OCI-LY7 (cell line): Measurements from ENCODE around the gene KREMEN2. TPM values are rescaled to one million over a fixed set of nuclear protein-coding genes. Genes with fewer than 3 reads are reported as not detected.
A peak's percentile ranks its signal among the peaks of the same experiment; 100 is the strongest.

Source experiments
- BruUV-seq: library from RNA; stranded (reverse); fragments of 400-500 nt; replicated peaks from 2 replicates; lab custom pipeline; 2021; lab: Mats Ljungman, UMichigan
- CTCF ChIA-PET: fragments of 300-600 bp; sonication (Branson Sonifier 250); formaldehyde crosslinking; loops from one replicate; lab custom pipeline; 2022; ENCODE audit warnings: antibody characterized with exemption; ENCODE audit not compliant: unreplicated experiment; lab: Charles Lee
- POLR2A ChIA-PET: fragments of 300-600 bp; sonication (Branson Sonifier 250); formaldehyde crosslinking; loops from one replicate; lab custom pipeline; 2022; ENCODE audit warnings: antibody characterized with exemption; lab: Charles Lee
- DNase-seq: peaks from one replicate; pipeline ENCODE4 v3.0.0-alpha.2; 2015; ENCODE audit warnings: low spot score
- H2AFZ ChIP-seq: fragments of 200-600 bp; sonication (generic), shearing (Covaris generic); 2 replicates; pipeline ENCODE4 v1.6.1; 2014; ENCODE audit warnings: mild to moderate bottlenecking, antibody characterized with exemption, low read length, moderate library complexity
- H3K27ac ChIP-seq: fragments of 200-600 bp; sonication (generic); 2 replicates; pipeline ENCODE4 v1.5.1; 2014; ENCODE audit warnings: mixed run types, low read depth, mild to moderate bottlenecking, moderate library complexity, low read length, inconsistent platforms; ENCODE audit not compliant: poor library complexity, severe bottlenecking
- H3K36me3 ChIP-seq: fragments of 200-600 bp; sonication (generic); 2 replicates; pipeline ENCODE4 v1.6.1; 2014; ENCODE audit warnings: mild to moderate bottlenecking, antibody characterized with exemption, low read length, moderate library complexity, mixed read lengths; ENCODE audit not compliant: insufficient read depth
- H3K4me1 ChIP-seq: fragments of 200-600 bp; sonication (generic); 2 replicates; pipeline ENCODE4 v1.5.1; 2014; ENCODE audit warnings: mild to moderate bottlenecking, low read length; ENCODE audit not compliant: insufficient read depth, poor library complexity, severe bottlenecking
- H3K4me2 ChIP-seq: fragments of 200-600 bp; sonication (generic); 2 replicates; pipeline ENCODE4 v1.6.1; 2014; ENCODE audit warnings: mild to moderate bottlenecking, low read length
- H3K4me3 ChIP-seq: fragments of 200-600 bp; sonication (generic); 2 replicates; pipeline ENCODE4 v1.5.1; 2014; ENCODE audit warnings: mild to moderate bottlenecking, low read depth, low read length; ENCODE audit not compliant: poor library complexity, severe bottlenecking
- H3K79me2 ChIP-seq: fragments of 200-600 bp; sonication (generic); 2 replicates; pipeline ENCODE4 v1.6.1; 2016; ENCODE audit warnings: low read depth, mild to moderate bottlenecking, low read length, moderate library complexity, mixed read lengths; ENCODE audit not compliant: insufficient read depth
- H3K9me2 ChIP-seq: fragments of 200-600 bp; sonication (generic); 2 replicates; pipeline ENCODE4 v1.6.1; 2016; ENCODE audit warnings: mild to moderate bottlenecking, low read length, mixed read lengths; ENCODE audit not compliant: insufficient read depth
- H3K9me3 ChIP-seq: fragments of 200-600 bp; sonication (generic); 2 replicates; pipeline ENCODE4 v1.6.1; 2014; ENCODE audit warnings: mild to moderate bottlenecking, mixed run types, low read length, mixed read lengths
- H4K20me1 ChIP-seq: fragments of 200-600 bp; sonication (generic); 2 replicates; pipeline ENCODE4 v1.6.1; 2014; ENCODE audit warnings: mild to moderate bottlenecking, antibody characterized with exemption, low read length, moderate library complexity, mixed read lengths; ENCODE audit not compliant: insufficient read depth
- EZH2phosphoT487 ChIP-seq: fragments of 200-600 bp; sonication (generic); IDR thresholded peaks from 2 replicates; pipeline ENCODE4 v1.6.1; 2018; ENCODE audit warnings: low read depth, borderline replicate concordance, mild to moderate bottlenecking, mixed run types, antibody characterized with exemption, low read length, moderate library complexity, mixed read lengths
- intact Hi-C: fragments of 100-400 bp; cut with micrococcal nuclease; formaldehyde crosslinking; loops from one replicate; pipeline ENCODE4 v1.10.0; 2022; ENCODE audit not compliant: unreplicated experiment
- total RNA-seq, 2 experiments: library from RNA; depleted of rRNA in 1 of 2; stranded (reverse); fragments of >200 nt in 1 of 2; shearing (Covaris generic) in 1 of 2; gene quantifications; 2 replicates each; pipeline ENCODE4 v1.2.3, GENCODE V29; 2014 to 2022
- TF ChIP-seq, protein P1 (sequence below): fragments of 200-600 bp; sonication (generic); conservative IDR thresholded peaks from 2 replicates; pipeline ENCODE4 v1.5.1; 2014; ENCODE audit warnings: mild to moderate bottlenecking, antibody characterized with exemption, low read length, moderate library complexity, mixed read lengths

KREMEN2 gene
- total RNA-seq, 2 experiments from 2014 or later = 0.09 TPM; not detected in 1

DNA sequence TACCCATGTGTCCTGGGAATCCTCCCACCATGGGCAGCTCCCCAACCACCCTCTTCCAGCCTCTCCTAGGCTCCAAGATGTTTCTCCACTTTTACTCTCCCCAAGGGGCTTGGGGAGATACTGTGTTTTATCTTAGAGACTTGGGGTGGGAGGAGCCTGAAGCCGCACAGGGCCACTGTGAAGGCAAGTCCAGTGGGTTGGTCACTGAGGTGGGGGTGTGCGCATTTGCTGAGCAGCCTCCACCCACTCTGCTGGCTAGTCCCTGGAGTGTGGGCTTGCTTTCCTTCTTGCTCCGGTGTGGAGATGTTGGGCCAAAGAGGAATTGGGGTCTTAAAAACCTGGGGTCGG lies 44.6 kb downstream of the KREMEN2 start:
- TF ChIP-seq, protein P1, sequence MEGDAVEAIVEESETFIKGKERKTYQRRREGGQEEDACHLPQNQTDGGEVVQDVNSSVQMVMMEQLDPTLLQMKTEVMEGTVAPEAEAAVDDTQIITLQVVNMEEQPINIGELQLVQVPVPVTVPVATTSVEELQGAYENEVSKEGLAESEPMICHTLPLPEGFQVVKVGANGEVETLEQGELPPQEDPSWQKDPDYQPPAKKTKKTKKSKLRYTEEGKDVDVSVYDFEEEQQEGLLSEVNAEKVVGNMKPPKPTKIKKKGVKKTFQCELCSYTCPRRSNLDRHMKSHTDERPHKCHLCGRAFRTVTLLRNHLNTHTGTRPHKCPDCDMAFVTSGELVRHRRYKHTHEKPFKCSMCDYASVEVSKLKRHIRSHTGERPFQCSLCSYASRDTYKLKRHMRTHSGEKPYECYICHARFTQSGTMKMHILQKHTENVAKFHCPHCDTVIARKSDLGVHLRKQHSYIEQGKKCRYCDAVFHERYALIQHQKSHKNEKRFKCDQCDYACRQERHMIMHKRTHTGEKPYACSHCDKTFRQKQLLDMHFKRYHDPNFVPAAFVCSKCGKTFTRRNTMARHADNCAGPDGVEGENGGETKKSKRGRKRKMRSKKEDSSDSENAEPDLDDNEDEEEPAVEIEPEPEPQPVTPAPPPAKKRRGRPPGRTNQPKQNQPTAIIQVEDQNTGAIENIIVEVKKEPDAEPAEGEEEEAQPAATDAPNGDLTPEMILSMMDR = no peak
- TF ChIP-seq EZH2phosphoT487 = no peak
- H3K4me3 ChIP-seq = no peak overlapping the region
- intact Hi-C loops = no loop called here
- CTCF ChIA-PET = interaction anchor here (1.0 kb wide), 1 partner anchor 19 kb away, joined by 5 read pairs; no protein-coding TSS in a partner anchor
- no TSS peak for BruUV-seq
- H3K4me1 ChIP-seq = peaks cover 23% of the 10 kb centered on the region
- no peak overlapping the region for H3K27ac ChIP-seq
- H2AFZ ChIP-seq = no peak overlapping the region
- DNase-seq = no peak
- no peaks in the 10 kb centered on the region for H3K36me3 ChIP-seq
- H3K9me2 ChIP-seq = no peaks in the 10 kb centered on the region
- H4K20me1 ChIP-seq = no peaks in the 10 kb centered on the region
- H3K79me2 ChIP-seq = no peaks in the 10 kb centered on the region
- POLR2A ChIA-PET = no interaction called here
- no peaks in the 10 kb centered on the region for H3K9me3 ChIP-seq
- peak overlapping the region; percentile 43; the same call in 1 of the 2 replicates for H3K4me2 ChIP-seq

DNA sequence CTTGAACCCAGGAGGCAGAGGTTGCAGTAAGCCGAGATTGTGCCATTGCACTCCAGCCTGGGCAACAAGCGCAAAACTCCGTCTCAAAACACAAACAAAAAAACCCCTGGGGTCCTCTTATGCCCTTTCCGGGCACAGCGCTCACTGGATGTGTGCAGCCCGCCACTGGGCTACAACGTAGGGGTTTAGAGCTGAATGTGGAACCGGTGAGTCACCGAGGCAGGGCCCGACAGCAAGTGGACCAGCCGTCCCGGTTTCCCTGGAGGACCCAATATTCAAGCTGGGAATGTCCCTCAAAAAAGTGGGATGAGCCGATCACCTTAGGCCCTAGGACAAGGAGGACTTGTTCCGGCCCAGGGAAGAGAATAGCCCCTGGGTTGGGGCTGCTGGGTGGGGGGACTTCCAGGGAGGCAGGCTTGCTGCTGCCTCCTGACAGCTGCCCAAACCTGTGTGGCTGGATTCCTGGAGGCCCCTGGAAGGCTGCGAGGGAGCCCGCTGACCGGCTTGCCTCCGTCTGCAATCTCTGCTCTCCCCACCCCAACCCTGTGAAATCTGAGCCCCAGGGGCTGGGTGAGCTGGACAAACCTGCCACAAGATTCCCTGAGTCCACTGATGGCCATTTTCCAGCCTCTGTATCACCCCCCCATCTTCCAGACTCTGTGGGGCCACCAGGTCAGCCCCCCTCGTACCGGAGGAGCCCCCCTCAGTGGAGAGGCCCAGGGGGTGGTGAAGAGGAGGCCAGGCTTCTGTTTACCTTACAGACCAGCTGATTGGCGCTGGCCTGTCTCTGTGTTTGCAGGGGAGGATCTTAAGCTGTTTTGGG lies 45.7 kb downstream of the KREMEN2 start:
- no peak for DNase-seq
- no peak overlapping the region for H3K4me2 ChIP-seq
- no peaks in the 10 kb centered on the region for H3K9me3 ChIP-seq
- no TSS peak for BruUV-seq
- intact Hi-C loops = no loop called here
- TF ChIP-seq, protein P1 = no peak
- TF ChIP-seq EZH2phosphoT487 = no peak
- ChIA-PET CTCF (no interaction called here), POLR2A (interaction anchor here (0.7 kb wide), 1 partner anchor 10 kb away, joined by 3 read pairs; the partner anchor contains the start of gene TNFRSF12A)
- no peaks in the 10 kb centered on the region for H3K79me2 ChIP-seq
- no peaks in the 10 kb centered on the region for H4K20me1 ChIP-seq
- no peak overlapping the region for H3K27ac ChIP-seq
- peaks cover 22% of the 10 kb centered on the region for H3K4me1 ChIP-seq
- H3K4me3 ChIP-seq = no peak overlapping the region
- no peaks in the 10 kb centered on the region for H3K36me3 ChIP-seq
- no peaks in the 10 kb centered on the region for H3K9me2 ChIP-seq
- no peak overlapping the region for H2AFZ ChIP-seq

DNA sequence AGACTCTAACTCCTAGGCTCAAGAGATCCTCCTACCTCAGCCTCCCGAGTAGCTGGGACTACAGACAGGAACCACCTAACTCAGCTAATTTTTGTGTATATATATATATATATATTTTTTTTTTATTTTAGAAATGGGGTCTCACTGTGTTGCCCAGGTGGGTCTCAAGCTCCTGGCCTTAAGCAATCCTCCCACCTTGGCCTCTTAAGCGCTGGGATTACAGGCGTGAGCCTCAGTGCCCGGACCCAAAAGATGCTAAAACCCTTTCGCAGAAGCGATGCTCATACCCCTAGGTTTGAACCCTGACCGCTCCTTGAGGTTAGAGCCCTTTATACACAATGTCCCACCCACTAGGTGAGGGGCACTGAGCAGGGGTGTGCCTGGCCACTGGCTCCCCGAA lies 46.4 kb downstream of the KREMEN2 start:
- no peaks in the 10 kb centered on the region for H3K79me2 ChIP-seq
- no peak overlapping the region for H2AFZ ChIP-seq
- no peaks in the 10 kb centered on the region for H4K20me1 ChIP-seq
- ChIA-PET POLR2A (interaction anchor here (0.7 kb wide), 1 partner anchor 10 kb away, joined by 3 read pairs; the partner anchor contains the start of gene TNFRSF12A), CTCF (no interaction called here)
- no peaks in the 10 kb centered on the region for H3K9me3 ChIP-seq
- H3K4me3 ChIP-seq = no peak overlapping the region
- DNase-seq = no peak
- intact Hi-C loops = no loop called here
- BruUV-seq = no TSS peak
- no peaks in the 10 kb centered on the region for H3K36me3 ChIP-seq
- H3K4me1 ChIP-seq = peaks cover 19% of the 10 kb centered on the region
- no peak overlapping the region for H3K4me2 ChIP-seq
- no peak for TF ChIP-seq EZH2phosphoT487
- TF ChIP-seq, protein P1 = no peak
- H3K27ac ChIP-seq = no peak overlapping the region
- H3K9me2 ChIP-seq = no peaks in the 10 kb centered on the region
